ENCODE results near the gene IQSEC1. TPM values are rescaled to one million over a fixed set of nuclear protein-coding genes. Genes with fewer than 3 reads are reported as not detected.
A peak's percentile ranks its signal among the peaks of the same experiment; 100 is the strongest.

The IQSEC1 gene
- polyA plus RNA-seq, 2 of the 4 experiments (the other 2 are of a cell fraction) = 3.7 to 10.7 TPM

DNA sequence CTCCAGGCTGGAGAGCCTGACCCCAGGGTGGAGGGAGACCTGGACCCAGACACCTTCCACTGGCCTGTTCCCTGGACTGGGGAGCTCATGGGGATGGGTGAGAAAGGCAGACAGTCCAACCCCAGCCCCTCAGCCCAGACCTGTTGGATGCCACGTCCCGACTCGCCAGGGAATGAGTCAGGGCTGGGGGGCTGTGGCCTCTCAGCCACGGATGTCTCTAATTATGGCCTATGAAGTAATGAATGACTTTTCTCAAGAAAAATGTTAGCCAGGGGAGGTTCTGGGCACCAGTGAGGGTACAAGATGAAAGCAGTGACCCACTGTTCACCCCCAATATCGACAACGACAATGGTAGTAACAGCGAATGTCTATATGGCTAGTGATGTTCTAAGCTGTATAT lies 124.9 kb downstream of the IQSEC1 start:
- no peak overlapping the region for H3K4me2 ChIP-seq
- TF ChIP-seq POLR2AphosphoS2 (conservative IDR thresholded peaks at IDR 0.05; ENCODE audit: low read length) (no peak), ESRRA (IDR thresholded peaks at IDR 0.05; ENCODE audit: borderline replicate concordance, low read length) (no peak), NPAS2 (CRISPR knock-in tag; IDR thresholded peaks at IDR 0.05; ENCODE audit: borderline replicate concordance) (no peak), CHD2 (IDR thresholded peaks at IDR 0.05; ENCODE audit: low read length, partially characterized antibody) (no peak), EHF (CRISPR knock-in tag; IDR thresholded peaks at IDR 0.05) (no peak), RNF2 (IDR thresholded peaks at IDR 0.05; ENCODE audit: borderline replicate concordance, low read depth) (no peak), CHD4 (IDR thresholded peaks at IDR 0.05; ENCODE audit: borderline replicate concordance) (no peak), GATA3 (IDR thresholded peaks at IDR 0.05; ENCODE audit: borderline replicate concordance) (no peak), MYC (IDR thresholded peaks at IDR 0.05; ENCODE audit: borderline replicate concordance, low read length) (no peak), ZFP36 (IDR thresholded peaks at IDR 0.05; ENCODE audit: borderline replicate concordance, partially characterized antibody) (no peak), HOXB5 (CRISPR knock-in tag; IDR thresholded peaks at IDR 0.05) (no peak), TFCP2L1 (CRISPR knock-in tag; IDR thresholded peaks at IDR 0.05) (no peak), HOXA7 (CRISPR knock-in tag; IDR thresholded peaks at IDR 0.05) (no peak), HOXB13 (CRISPR knock-in tag; IDR thresholded peaks at IDR 0.05; ENCODE audit: low read depth) (no peak), ATOH8 (CRISPR knock-in tag; IDR thresholded peaks at IDR 0.05; ENCODE audit: low read depth) (no peak), MAZ (IDR thresholded peaks at IDR 0.05; ENCODE audit: borderline replicate concordance, low read depth, low read length) (no peak)
- no peak for DNase-seq (ENCODE audit: low read depth in 1 of 2, low spot score in 1 of 2)
- H3K9me3 ChIP-seq = no peaks in the 10 kb centered on the region
- ChIA-PET POLR2A (no interaction called here), CTCF (interaction anchor here (0.6 to 3.3 kb wide), 4 partner anchors 12 to 228 kb away, joined by 3 to 12 read pairs (median 4); no protein-coding TSS in a partner anchor)
- no peak overlapping the region for H3K4me3 ChIP-seq
- no peak for ATAC-seq
- WGBS (ENCODE audit: missing lambda C conversion rate) = 80% methylated on average over 7 of the region's 7 CpGs
- no peak for FAIRE-seq
- H3K27ac ChIP-seq = 0 out of 6 replicates have a peak overlapping the region, but pooled peaks of 1 of the 2 experiments have one; percentile 21
- peaks cover 7% of the 10 kb centered on the region; the same call in 2 of the 3 replicates for H3K4me1 ChIP-seq

- Histone ChIP-seq H3K4me2 (no peak overlapping the region), H3K27ac (0 out of 6 replicates have a peak overlapping the region, but pooled peaks of 1 of the 2 experiments have one; percentile 21), H3K9me3 (no peaks in the 10 kb centered on the region), H3K4me3 (no peak overlapping the region), H3K4me1 (peaks cover 7% of the 10 kb centered on the region; the same call in 2 of the 3 replicates)
- DNase-seq (ENCODE audit: low read depth in 1 of 2, low spot score in 1 of 2) (peak in 1 of 2 experiments; percentile 44), ATAC-seq (peak; percentile 57 to 79; a peak in 4 of 6 replicates), FAIRE-seq (no peak)
- ChIA-PET CTCF (interaction anchor here (0.6 to 3.3 kb wide), 6 partner anchors 13 to 1740 kb away, joined by 3 to 12 read pairs (median 4); no protein-coding TSS in a partner anchor), POLR2A (no interaction called here)
- TF ChIP-seq MAZ (IDR thresholded peaks at IDR 0.05; ENCODE audit: borderline replicate concordance, low read depth, low read length) (no peak), KDM1A (IDR thresholded peaks at IDR 0.05; ENCODE audit: low read depth) (no peak), RARB (CRISPR knock-in tag; IDR thresholded peaks at IDR 0.05) (no peak)
- 79% methylated on average over 7 of the region's 7 CpGs for WGBS (ENCODE audit: missing lambda C conversion rate)
Measured at GRCh38 chr3:12947504-12948369, 125.5 kb downstream of the IQSEC1 start.

DNA sequence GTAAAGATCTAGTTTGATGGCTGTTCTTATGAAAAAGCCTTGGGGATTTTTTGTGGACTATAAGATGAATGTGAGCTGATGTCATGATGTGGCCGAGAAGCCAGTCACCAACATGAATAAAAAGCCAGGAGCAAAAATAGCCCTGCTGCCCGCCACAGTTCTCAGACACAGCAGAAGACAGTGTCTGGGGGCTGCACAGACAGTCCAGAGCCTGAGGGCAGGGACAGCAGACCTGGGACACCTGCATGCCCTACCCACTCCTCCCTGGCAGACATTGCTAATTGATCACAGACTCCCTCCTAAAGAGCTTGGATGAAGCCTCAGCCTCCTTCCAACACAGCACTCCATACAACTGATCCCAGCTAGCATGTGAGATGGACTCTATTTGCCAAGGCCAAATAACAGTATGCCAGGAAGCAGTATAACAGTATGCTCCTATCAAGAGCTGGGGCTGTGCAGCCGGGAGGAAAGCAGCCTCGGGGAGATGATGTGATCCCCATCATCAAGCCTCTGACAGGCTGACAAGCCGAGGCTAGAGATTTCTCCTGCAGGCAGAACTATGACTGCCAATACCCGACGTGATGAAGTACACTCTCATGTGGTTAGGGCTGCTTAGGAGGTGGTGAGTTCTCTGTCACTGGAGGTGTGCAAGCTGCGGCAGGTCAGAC lies 126.4 kb downstream of the IQSEC1 start:
- 88% methylated on average over 5 of the region's 8 CpGs for WGBS (ENCODE audit: missing lambda C conversion rate)
- DNase-seq (ENCODE audit: low read depth in 1 of 2, low spot score in 1 of 2) (no peak), FAIRE-seq (no peak), ATAC-seq (no peak)
- ChIA-PET POLR2A (no interaction called here), CTCF (interaction anchor here (1.4 to 1.8 kb wide), 2 partner anchors 18 to 38 kb away, joined by 4 to 6 read pairs; no protein-coding TSS in a partner anchor)
- H3K9me3 ChIP-seq = no peaks in the 10 kb centered on the region
- H3K27ac ChIP-seq = no peak overlapping the region
- H3K4me3 ChIP-seq = no peak overlapping the region
- H3K4me2 ChIP-seq = no peak overlapping the region
- TF ChIP-seq MAFK (IDR thresholded peaks at IDR 0.05; ENCODE audit: partially characterized antibody) = no peak
- TF ChIP-seq JUN (IDR thresholded peaks at IDR 0.05) = no peak
- TF ChIP-seq MAX (IDR thresholded peaks at IDR 0.05) = no peak
- no peak for TF ChIP-seq HOXA7 (CRISPR knock-in tag; IDR thresholded peaks at IDR 0.05)
- peaks cover 7% of the 10 kb centered on the region; the same call in 2 of the 3 replicates for H3K4me1 ChIP-seq

Data from A549 (cell line).